GM18498 (cell line): ENCODE results near the gene HSPA4L.

Experiments
- ATAC-seq: cut with Tn5 transposase; IDR thresholded peaks from one replicate; pipeline ENCODE4 v1.9.1; 2021; ENCODE audit warnings: mild to moderate bottlenecking, moderate library complexity; ENCODE audit not compliant: unreplicated experiment

The HSPA4L gene

GRCh38 chr4:127783026-127783769 is 1.1 kb downstream of the HSPA4L start:
- ATAC-seq: peak; percentile 11

- no peak for ATAC-seq
Measured at GRCh38 chr4:127783955-127784770, 2.0 kb downstream of the HSPA4L start.

GRCh38 chr4:127788517-127788916 is 6.4 kb downstream of the HSPA4L start:
- no peak for ATAC-seq

GRCh38 chr4:127791391-127791790 is 9.3 kb downstream of the HSPA4L start:
- no peak for ATAC-seq

- ATAC-seq: no peak
Measured at GRCh38 chr4:127793528-127793927, 11.4 kb downstream of the HSPA4L start.

- ATAC-seq: no peak
Measured at GRCh38 chr4:127799711-127800110, 17.6 kb downstream of the HSPA4L start.

- no peak for ATAC-seq
Measured at GRCh38 chr4:127809173-127809800, 27.2 kb downstream of the HSPA4L start.

- no peak for ATAC-seq
Measured at GRCh38 chr4:127810551-127810950, 28.4 kb downstream of the HSPA4L start.

GRCh38 chr4:127822430-127822829 is 40.3 kb downstream of the HSPA4L start:
- ATAC-seq: no peak

- no peak for ATAC-seq
Measured at GRCh38 chr4:127828121-127828520, 46.0 kb downstream of the HSPA4L start.

- peak; percentile 87 for ATAC-seq
Measured at GRCh38 chr4:127829014-127829413, 46.9 kb downstream of the HSPA4L start.

GRCh38 chr4:127832585-127832984 is 50.5 kb downstream of the HSPA4L start:
- peak; percentile 76 for ATAC-seq

GRCh38 chr4:127843704-127844600 is 61.8 kb downstream of the HSPA4L start:
- ATAC-seq: no peak

- no peak for ATAC-seq
Measured at GRCh38 chr4:127844601-127845116, 62.5 kb downstream of the HSPA4L start.

- ATAC-seq: no peak
Measured at GRCh38 chr4:127846061-127846460, 63.9 kb downstream of the HSPA4L start.

- ATAC-seq: no peak
Measured at GRCh38 chr4:127846765-127847164, 64.6 kb downstream of the HSPA4L start.

GRCh38 chr4:127849505-127850234 is 67.5 kb downstream of the HSPA4L start:
- ATAC-seq: no peak

- ATAC-seq: no peak
Measured at GRCh38 chr4:127852661-127853060, 70.5 kb downstream of the HSPA4L start.

GRCh38 chr4:127856196-127856812 is 74.2 kb downstream of the HSPA4L start:
- ATAC-seq: peak; percentile 16
